HG03159 (cell line): ENCODE data around the gene NFIA.
"Not testable (repeated sequence)": the region's sequence is repeated elsewhere in the genome, so short reads cannot be mapped to it uniquely, and the experiment has no call there.

ENCODE experiments used
- ATAC-seq: cut with Tn5 transposase; IDR thresholded peaks from one replicate; pipeline ENCODE4 v1.9.1; 2021; ENCODE audit warnings: mild to moderate bottlenecking, moderate library complexity; ENCODE audit not compliant: unreplicated experiment

Gene NFIA

GRCh38 chr1:61124696-61125095, 42.3 kb downstream of the NFIA start:
- ATAC-seq, result no peak

- no peak for ATAC-seq
Observed at GRCh38 chr1:61125263-61125662, 42.9 kb downstream of the NFIA start.

GRCh38 chr1:61125895-61126294, 43.5 kb downstream of the NFIA start:
- ATAC-seq, result no peak

GRCh38 chr1:61126843-61127242, 44.5 kb downstream of the NFIA start:
- not testable (repeated sequence) for ATAC-seq

- no peak for ATAC-seq
Observed at GRCh38 chr1:61130338-61131000, 48.1 kb downstream of the NFIA start.

- ATAC-seq, result no peak
Observed at GRCh38 chr1:61131248-61131647, 48.9 kb downstream of the NFIA start.

DNA sequence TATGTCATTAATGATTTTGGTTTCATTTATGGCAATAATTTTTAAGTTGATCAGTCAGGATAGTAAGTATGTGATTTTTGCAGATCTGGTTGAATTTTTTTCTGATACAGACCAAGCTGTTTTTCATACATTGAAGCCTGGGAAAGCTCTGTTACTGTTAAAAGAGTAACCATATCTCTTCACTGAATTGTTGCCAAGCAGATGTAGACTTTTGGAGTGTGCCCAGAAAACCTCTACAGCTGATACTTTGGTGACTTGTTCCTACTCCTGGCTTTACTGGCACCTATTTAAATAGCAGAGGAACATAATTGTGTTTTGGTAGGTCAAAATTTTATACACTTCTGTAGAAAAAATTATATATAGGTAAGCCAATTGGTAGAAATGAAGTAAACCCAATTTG, 49.4 kb downstream of the NFIA start:
- no peak for ATAC-seq

- no peak for ATAC-seq
Observed at GRCh38 chr1:61132176-61132638, 49.8 kb downstream of the NFIA start.

- no peak for ATAC-seq
Observed at GRCh38 chr1:61132645-61133334, 50.4 kb downstream of the NFIA start.

DNA sequence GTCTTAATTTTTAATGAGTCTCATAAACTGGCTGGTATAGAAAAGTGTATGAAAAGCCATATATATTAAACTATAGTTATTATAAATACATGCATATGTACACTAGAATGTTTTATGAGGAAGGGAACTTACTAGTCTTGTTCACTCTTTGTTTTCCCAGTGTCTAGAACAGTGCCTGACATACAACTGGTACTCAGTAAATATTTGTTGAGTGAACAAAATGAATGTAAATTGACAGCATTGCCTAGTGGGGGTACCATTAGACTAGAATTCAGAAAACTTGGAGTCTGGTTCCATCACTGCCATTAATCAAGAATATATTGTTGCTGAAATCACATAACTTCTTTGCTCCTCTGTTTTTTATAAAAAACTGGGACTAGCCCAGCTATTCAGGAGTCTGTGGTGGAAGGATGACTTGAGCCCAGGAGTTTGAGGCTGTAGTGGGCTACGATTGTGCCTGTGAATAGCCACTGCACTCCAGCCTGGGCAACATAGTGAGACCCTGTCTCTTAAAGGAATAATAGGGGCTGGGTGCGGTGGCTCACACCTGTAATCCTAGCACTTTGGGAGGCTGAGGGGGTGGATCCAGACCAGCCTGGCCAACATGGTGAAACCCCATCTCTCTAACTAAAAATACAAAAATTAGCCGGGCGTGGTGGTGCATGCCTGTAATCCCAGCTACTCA, 51.1 kb downstream of the NFIA start:
- ATAC-seq, result no peak

DNA sequence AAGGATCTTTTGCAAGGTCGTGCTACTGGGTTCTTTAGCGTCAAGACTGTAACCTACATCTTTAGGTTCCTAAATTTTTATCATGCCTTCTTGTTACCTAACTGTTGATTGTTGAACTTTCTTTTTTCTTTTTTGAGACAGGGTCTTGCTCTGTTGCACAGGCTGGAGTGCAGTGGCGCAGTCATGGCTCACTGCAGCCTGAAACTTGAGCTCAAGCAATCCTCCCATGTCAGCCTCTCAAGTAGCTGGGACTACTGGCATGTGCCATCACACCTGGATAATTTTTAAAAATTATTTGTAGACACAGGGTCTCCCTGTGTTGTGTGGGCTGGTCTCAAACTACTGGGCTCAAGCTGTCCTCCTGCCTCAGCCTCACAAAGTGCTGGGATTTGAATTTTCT, 52.9 kb downstream of the NFIA start:
- ATAC-seq, result no peak

DNA sequence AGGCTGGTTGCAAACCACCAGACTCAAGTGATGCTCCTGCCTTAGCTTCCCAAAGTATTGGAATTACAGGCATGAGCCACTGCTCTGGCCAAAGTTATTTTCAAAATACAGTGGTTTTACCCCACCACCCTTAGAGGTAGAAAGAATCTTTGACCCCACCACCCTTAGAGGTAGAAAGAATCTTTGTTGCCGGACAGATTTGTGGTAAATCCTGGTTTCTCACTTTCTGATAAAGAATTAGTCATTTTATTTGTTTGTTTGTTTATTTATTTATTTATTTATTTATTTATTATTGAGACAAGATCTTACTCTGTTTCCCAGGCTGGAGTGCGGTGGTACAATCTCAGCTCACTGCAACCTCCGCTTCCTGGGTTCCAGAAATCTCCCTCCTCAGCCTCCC, 55.9 kb downstream of the NFIA start:
- ATAC-seq, result no peak

GRCh38 chr1:61138921-61139774, 56.8 kb downstream of the NFIA start:
- ATAC-seq, result no peak

- no peak for ATAC-seq
Observed at GRCh38 chr1:61139775-61140549, 57.6 kb downstream of the NFIA start.

- ATAC-seq, result no peak
Observed at GRCh38 chr1:61140778-61141177, 58.4 kb downstream of the NFIA start.

DNA sequence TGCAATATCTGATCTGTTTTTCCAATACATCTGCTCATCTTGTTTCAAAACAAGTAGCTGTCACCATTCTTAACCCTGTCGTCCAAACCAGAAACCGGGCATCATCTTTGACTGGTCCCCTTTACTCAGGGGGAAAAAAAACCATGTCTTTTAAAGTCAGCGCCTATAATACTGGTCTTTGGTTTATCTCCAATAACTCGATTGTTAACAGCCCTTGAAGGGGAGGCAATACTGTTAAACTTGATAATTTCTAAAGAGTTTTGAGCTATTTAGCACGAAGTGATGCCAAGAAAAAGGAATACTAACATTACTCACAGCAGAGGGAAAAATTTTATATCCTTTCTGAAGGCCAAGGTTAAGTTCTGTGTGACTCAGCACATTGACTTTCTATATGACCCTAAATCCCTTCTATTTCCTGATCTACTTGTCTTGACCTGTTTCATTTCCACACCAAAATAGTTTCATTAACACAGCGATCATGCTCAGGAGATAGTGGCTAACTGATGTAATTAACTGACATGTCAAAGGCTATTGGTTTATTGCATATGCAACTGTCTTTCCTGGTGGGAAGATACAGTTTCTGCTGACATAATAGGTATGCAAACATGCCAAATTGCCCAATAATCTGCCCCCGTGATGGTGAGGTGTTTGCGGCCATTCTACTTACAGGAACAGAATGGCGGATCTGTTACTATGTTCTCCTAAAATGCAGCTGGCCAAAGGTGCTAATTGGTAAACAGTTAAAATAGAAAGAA, 59.1 kb downstream of the NFIA start:
- ATAC-seq, result no peak

DNA sequence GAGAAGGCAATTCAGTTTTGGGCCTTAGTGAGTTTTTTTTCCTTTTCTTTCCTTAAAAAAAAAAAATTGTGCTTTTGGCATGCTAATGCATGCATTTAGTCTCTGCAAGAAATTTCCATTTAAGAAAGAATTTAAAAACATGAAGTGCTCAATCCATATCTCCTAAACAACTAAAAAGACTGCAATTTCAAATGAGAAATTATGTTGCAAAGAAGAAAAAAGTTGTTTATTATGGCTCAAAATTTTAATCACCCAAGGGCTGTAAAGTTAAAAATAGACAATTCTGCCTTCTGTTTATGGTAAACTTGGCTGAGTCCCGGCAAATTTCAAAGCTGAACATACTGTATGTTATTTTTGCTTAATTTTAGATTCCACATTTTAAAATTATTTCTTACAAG, 59.7 kb downstream of the NFIA start:
- ATAC-seq, result no peak

DNA sequence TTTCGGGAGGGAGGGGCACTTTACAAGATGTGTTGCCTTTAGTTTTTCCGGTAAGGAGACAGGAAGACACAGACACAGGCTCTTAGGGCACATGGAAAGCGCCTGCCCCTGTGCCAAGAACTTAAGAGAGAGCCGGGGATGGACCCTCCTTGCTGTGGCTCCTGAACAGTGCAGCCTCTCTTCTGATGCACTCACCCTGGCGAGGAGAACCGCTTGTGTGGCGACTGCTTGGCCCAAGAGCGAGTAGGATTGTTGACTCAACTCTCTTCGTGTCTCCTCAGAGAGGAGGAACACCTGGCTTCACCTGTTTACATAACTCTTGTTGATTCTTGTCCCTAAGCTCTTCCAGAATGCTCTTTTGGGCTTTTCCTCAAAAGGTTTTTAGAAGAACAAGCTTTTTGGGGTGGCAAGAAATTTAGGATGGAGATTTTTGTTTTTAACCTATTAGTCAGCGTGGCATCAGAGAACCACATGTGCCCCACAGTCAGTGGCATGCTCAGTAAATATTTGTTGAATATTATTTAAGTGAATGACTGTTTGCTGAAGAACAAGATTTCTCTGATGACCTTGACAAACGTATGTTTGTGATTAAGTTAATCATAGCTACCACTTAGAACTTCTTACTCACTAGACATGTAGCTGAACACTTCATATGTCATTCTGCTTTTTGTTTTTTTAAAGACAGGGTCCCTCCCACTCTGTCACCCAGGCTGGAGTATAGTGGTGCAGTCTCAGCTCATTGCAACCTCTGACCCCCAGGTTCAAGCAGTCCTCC, 60.6 kb downstream of the NFIA start:
- no peak for ATAC-seq
